NCI-H748 (cell line): ENCODE measurements around the gene RASAL3.
"Not testable (repeated sequence)": the region's sequence is repeated elsewhere in the genome, so short reads cannot be mapped to it uniquely, and the experiment has no call there.

ENCODE experiments used
- DNase-seq: peaks from one replicate; lab custom pipeline; 2025; ENCODE audit not compliant: unreplicated experiment; lab: John Stamatoyannopoulos, UW

The RASAL3 gene

GRCh38 chr19:15464394-15465385 lies at the start of gene RASAL3:
Gene RASAL3 (minus strand): TSS chr19:15464544. CDS start chr19:15464358, 186 bp downstream.
- no peak for DNase-seq

GRCh38 chr19:15511671-15512424 lies 47.5 kb upstream of the RASAL3 start:
- DNase-seq, result no peak

DNA sequence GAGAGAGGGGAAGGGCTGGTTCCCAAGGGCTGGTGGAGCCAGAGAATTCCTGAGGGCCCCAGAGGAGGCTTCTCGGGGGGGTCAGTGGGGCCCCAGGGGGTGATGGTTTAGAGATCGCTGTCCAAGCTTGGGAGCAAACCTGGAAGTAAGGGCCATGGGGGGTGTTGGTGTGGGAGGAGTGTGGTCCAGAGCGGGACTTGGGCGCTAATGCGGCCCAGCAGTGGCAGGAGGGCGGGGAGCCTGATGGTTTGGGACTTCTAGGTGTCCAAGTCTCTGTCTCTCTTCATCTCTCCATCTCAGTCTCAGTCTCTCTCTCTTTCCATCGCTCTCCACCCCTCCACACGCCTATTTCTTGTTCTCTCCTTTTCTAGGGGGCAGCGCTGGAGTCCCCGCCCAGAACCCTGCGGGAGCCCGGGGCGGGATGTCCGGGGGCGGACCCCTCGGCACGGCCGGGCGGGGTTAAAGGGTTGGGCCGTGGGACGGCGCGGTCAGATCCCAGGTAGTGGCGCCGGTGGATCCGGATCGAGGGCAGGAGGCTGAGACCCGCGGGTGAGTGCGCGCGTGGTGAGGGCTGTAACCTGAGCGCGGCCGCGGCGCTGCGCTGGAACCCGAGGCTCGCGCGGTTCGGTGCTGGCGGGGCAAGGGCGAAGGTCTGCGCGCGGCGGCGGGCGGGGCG lies 43.8 kb upstream of the RASAL3 start, which contains the start of gene CYP4F22:
Gene CYP4F22 (plus strand): TSS at position 491 of the 676 bp plus-strand sequence. CDS start 16,812 bp downstream, outside the sequence.
- peak; percentile 3 for DNase-seq

DNA sequence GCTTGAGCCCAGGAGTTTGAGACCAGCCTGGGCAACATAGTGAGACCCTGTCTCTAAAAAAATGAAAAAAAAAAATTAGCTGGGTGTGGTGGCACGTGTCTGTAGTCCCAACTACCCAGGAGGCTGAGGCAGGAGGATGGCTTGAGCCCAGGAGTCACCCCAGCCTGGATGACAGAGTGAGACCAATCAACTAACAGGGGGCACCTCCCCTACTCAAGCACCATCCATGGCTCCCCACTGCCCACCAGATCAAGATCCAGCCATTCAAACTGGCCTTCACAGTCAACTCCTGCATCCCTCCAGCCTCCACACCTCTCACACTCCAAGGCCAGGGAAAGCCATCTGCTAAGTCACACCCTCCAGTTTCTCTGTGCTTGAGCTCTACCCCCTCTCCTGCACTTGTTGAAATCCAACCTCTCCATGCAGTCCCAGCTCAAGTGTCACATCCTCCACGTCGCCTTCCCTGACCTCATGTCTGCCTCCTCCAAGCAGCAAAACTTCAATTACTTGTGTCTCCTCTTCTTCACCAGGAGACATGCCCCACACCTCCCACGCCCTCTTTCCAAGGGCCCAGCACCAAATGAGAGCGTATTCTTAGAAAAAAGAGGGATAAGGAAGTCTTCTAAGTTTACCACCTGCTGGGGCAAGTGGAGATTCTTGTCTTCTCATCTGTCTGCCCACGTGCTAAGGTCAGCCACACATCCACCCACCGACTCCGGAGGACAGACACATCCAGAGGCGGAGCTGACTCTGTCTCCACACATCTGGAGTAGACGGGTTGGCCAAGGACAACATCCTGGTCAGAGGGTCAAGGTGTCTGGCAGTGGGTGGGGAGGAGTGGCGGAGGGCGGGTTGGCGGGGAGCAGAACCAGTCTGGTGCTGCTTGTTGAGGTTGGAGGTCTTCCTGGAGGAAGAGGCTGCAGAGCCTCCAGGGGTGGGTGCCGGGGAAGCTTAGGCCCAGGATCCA lies 43.0 kb upstream of the RASAL3 start:
- no peak for DNase-seq

GRCh38 chr19:15506074-15506571 lies 41.8 kb upstream of the RASAL3 start:
- no peak for DNase-seq

- DNase-seq, result no peak
Observed at GRCh38 chr19:15502264-15502663, 37.9 kb upstream of the RASAL3 start.

GRCh38 chr19:15501596-15501995 lies 37.3 kb upstream of the RASAL3 start:
- DNase-seq, result no peak

DNA sequence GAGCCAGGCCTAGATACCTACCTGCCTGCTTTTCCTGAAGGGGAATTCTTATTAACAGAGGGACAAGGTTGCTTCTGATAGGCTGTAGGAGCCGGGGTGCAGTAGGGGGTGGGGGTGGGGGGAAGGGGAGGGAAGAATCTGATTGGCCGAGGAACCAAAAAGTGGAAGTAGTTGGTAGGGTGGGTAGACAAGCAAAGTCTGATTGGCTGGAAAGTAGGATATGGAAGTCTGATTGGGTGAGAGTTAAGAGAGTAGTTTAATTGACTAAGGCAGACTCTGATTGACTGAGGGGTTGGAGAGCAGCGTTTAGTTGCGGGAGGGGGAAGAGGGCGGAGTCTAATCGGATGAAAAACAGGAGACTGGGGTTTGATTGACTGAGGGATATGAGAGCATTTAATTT lies 34.6 kb upstream of the RASAL3 start:
- no peak for DNase-seq

GRCh38 chr19:15498156-15498858 lies 34.0 kb upstream of the RASAL3 start:
- DNase-seq, result no peak

DNA sequence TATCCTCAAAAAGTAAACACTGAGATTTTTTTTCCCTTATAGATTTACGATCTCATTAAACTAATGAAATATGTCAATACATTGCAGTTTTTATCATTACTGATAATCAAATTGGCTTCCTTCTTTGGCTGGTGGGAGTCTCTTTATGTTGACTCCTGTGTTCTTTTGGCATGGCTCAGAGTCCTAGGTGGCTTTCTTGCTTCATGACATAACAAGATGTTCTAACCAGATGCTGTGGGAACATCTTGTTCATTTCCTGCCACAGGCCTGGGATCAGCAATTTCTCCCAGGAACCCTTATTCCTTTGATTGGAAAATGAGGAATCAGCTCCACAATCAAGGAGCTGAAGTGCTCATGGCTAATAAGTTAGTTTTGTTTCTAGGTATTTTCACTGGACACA lies 30.8 kb upstream of the RASAL3 start:
- DNase-seq, result no peak

GRCh38 chr19:15488489-15489226 lies 24.3 kb upstream of the RASAL3 start:
- no peak for DNase-seq

DNA sequence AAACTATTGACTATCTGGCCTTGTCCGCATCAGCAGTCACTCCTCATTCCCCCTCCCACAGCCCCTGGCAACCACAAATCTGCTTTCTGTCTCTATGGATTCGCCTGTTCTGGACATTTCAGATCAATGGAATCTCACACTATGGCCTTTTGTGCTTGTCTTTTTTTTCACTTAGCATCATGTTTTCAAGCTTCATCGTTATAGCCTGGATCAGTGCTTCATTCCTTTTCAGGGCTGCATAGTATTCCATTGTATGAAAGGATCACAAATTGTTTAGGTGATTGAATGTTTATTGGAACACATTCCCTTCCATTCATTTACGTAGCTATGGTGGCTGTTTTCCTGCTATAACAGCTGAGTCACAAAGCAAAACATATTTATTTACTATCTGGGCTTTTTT lies 22.7 kb upstream of the RASAL3 start:
- no peak for DNase-seq

GRCh38 chr19:15485768-15486167 lies 21.4 kb upstream of the RASAL3 start:
- DNase-seq, result not testable (repeated sequence)

DNA sequence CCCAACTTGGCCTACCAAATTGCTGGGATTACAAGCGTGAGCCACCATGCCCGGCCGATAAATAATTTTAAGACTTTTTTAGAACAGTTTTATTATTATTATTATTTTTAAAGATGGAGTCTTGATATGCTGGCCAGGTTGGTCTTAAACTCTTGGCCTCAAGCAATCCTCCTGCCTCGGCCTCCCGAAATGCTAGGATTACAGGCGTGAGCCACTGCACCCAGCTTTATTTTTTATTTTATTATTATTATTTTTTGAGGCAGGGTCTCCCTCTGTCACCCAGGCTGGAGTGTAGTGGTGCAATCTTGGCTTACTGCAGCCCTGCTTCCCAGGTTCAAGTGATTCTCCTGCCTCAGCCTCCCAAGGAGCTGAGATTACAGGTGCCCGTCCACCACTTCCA lies 16.7 kb upstream of the RASAL3 start:
- DNase-seq, result not testable (repeated sequence)

DNA sequence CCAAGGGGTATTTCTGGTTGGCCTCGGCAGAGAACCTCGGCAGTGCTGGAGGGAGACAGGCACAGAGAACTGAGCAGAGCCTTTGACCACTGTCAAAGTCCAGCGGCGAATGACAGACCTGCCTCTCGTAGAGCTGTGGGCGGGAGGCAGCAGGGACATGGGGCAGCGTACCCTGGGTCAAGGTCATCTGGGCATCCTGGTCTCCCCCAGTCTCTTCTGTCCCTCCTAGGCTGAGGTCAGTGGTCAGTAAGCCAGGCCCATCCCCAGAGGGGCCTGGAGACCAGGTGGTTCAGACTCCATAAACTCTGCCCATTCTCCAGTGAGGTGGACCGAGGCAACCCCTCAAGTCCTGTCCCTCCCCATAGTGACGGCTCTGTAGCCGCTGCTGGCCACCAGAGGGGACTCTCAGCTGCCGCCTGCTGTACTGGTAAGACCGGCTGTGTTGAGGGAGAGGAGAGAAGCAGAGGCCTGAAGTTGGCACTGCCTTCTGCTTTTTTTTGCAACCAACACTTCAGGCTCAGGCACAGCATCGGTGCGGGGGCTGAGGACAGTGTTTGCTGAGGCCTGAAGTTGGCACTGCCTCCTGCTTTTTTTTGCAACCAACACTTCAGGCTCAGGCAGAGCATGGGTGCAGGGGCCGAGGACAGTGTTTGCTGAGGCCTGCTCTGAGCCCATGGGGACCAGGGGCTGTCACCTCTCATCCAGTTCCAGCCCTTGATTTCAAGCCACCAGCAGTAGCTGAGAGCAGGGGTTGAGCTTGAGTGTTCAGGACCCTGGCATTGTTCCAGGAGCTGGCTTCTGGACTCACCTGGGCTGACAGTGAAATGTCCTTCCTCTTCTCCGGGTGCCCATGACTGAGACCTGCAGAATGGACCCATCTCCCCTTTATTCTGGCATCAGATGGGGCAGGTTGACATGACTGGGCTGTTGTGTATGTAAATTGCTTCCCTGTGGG lies 15.3 kb upstream of the RASAL3 start, which contains the start of gene PGLYRP2:
Gene PGLYRP2 (minus strand): TSS at position 111 of the 955 bp plus-strand sequence. CDS start 130 bp downstream, outside the sequence.
- DNase-seq, result peak; percentile 1

- no peak for DNase-seq
Observed at GRCh38 chr19:15476325-15476724, 12.0 kb upstream of the RASAL3 start.

- DNase-seq, result no peak
Observed at GRCh38 chr19:15475611-15476010, 11.3 kb upstream of the RASAL3 start.
